ENCODE results near the gene CTCF. TPM values are rescaled to one million over a fixed set of nuclear protein-coding genes. Genes with fewer than 3 reads are reported as not detected.

Gene CTCF
- total and polyA plus RNA-seq, 10 of the 15 experiments (the other 5 are each of a cell fraction or from before 2014, with no cell fraction given), result 9.1 to 55.0 (median 41.8) TPM

DNA sequence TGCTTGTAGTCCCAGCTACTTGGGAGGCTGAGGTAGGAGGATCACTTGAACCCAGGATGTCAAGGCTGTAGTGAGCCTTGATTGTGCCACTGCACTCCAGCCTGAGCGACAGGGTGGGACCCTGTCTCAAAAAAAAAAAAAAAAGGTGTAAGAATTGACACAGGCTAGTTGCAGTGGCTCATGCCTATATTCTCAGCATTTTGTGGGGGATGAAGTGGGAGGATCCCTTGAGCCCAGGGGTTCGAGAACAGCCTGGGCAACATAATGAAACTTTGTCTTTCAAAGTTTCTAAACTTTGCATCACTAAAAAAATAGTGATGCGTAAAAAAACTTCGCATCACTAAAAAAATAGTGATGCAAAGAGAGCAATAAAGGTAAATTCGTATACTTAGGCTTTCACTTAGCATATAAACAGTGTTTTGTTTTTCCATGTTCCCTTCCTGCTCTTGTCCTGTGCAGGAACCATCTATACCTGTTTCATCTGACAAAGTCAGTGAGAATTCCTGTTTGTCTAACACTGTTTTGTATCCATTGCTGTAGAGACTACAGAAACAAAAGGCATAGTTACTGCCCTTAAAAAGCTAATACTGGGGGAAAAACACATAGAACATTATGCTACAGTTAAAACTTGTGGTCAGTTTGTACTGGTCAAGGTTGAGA is 32.1 kb downstream of the CTCF start:
- H3K4me1 ChIP-seq (ENCODE audit: control insufficient read depth, insufficient read depth, low read length), result no peaks in the 10 kb centered on the region
- ChIA-PET RAD21 (ENCODE audit: unreplicated experiment) (interaction anchor here (0.6 kb wide), 1 partner anchor 281 kb away, joined by 3 read pairs; no protein-coding TSS in a partner anchor), SMC1A (ENCODE audit: uncharacterized antibody, unreplicated experiment) (interaction anchor here (1.0 to 1.6 kb wide), 2 partner anchors 19 to 30 kb away, joined by 4 read pairs; no protein-coding TSS in a partner anchor), CTCF (interaction anchor here (0.8 to 1.6 kb wide), 6 partner anchors 13 to 147 kb away, joined by 3 to 4 read pairs (median 3); partner anchors contain the start of gene CARMIL2), POLR2A (interaction anchor here (0.5 to 0.7 kb wide), 3 partner anchors 38 to 216 kb away, joined by 3 to 4 read pairs (median 3); no protein-coding TSS in a partner anchor)
- in situ Hi-C loops (cut with MboI), result no loop called here
- no peak overlapping the region for H3K4me3 ChIP-seq
- intact Hi-C loops (cut with micrococcal nuclease; ENCODE audit: unreplicated experiment), result no loop called here
- peaks cover 29% of the 10 kb centered on the region for H3K79me2 ChIP-seq (ENCODE audit: control insufficient read depth, insufficient read depth, low read length)
- peaks cover 5 to 12% of the 10 kb centered on the region in 2 experiments for H3K36me3 ChIP-seq (ENCODE audit: control insufficient read depth in 2 of 2, insufficient read depth in 2 of 2, low read length in 1 of 2)
- no peaks in the 10 kb centered on the region for H3K9me3 ChIP-seq (replicated peaks; ENCODE audit: control insufficient read depth, insufficient read depth, low read length)
- H3K9ac ChIP-seq (ENCODE audit: control insufficient read depth, insufficient read depth, low read length), result no peak overlapping the region
- no peak overlapping the region for H2AFZ ChIP-seq (ENCODE audit: control insufficient read depth, low read depth, low read length)
- no peak for TF ChIP-seq ETV6 (conservative IDR thresholded peaks at IDR 0.05 in 1 of 2, IDR thresholded peaks at IDR 0.05 in 1 of 2; ENCODE audit: borderline replicate concordance in 1 of 2, low read depth in 1 of 2)
- TF ChIP-seq POLR2A (IDR thresholded peaks at IDR 0.05; ENCODE audit: low read depth, low read length), result no peak
- TF ChIP-seq SPI1 (IDR thresholded peaks at IDR 0.05; ENCODE audit: borderline replicate concordance, insufficient read depth, low read depth, low read length), result no peak
- TF ChIP-seq ATF7 (IDR thresholded peaks at IDR 0.05; ENCODE audit: low read depth), result no peak
- TF ChIP-seq TCF3 (IDR thresholded peaks at IDR 0.05; ENCODE audit: borderline replicate concordance, insufficient read depth, low read depth, low read length), result no peak
- TF ChIP-seq, protein P1, sequence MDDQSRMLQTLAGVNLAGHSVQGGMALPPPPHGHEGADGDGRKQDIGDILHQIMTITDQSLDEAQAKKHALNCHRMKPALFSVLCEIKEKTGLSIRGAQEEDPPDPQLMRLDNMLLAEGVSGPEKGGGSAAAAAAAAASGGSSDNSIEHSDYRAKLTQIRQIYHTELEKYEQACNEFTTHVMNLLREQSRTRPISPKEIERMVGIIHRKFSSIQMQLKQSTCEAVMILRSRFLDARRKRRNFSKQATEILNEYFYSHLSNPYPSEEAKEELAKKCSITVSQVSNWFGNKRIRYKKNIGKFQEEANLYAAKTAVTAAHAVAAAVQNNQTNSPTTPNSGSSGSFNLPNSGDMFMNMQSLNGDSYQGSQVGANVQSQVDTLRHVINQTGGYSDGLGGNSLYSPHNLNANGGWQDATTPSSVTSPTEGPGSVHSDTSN (IDR thresholded peaks at IDR 0.05; ENCODE audit: insufficient replicate concordance, low read depth, low read length), result no peak
- no peak for TF ChIP-seq WRNIP1 (IDR thresholded peaks at IDR 0.05; ENCODE audit: borderline replicate concordance, low read depth, low read length)
- no TSS peak for BruUV-seq (replicated peaks)
- 79% methylated on average over 4 of the region's 5 CpGs for WGBS (ENCODE audit: insufficient coverage, insufficient replicate concordance, low lambda C conversion rate, missing lambda C conversion rate)
- DNase-seq (ENCODE audit: low read depth, low spot score), result no peak
- no peaks in the 10 kb centered on the region for H3K27me3 ChIP-seq (replicated peaks in 1 of 2; ENCODE audit: control insufficient read depth in 2 of 2, insufficient read depth in 2 of 2, low read length in 1 of 2)
- H3K4me2 ChIP-seq (ENCODE audit: control insufficient read depth, insufficient read depth), result no peak overlapping the region
- FAIRE-seq, result no peak
- no peak for ATAC-seq
- H4K20me1 ChIP-seq (ENCODE audit: control insufficient read depth, insufficient read depth), result no peaks in the 10 kb centered on the region
- H3K27ac ChIP-seq (ENCODE audit: control insufficient read depth, insufficient read depth), result no peak overlapping the region
